GM23248 (cell line): ENCODE measurements around the gene ITGB2.

Source experiments
- EZH2 ChIP-seq: fragments of 200-600 bp; sonication (generic); IDR thresholded peaks from 2 replicates; pipeline ENCODE4 v1.6.1; 2018; ENCODE audit warnings: antibody characterized with exemption, mild to moderate bottlenecking; ENCODE audit not compliant: insufficient read depth, poor library complexity, severe bottlenecking
- EZH2phosphoT487 ChIP-seq: fragments of 200-600 bp; sonication (generic); IDR thresholded peaks from 2 replicates; pipeline ENCODE4 v1.6.1; 2018; ENCODE audit warnings: antibody characterized with exemption, moderate library complexity, mild to moderate bottlenecking, low read depth; ENCODE audit not compliant: insufficient read depth

- no peak for TF ChIP-seq EZH2
- no peak for TF ChIP-seq EZH2phosphoT487
Measured at GRCh38 chr21:44866780-44867179, 53.9 kb downstream of the ITGB2 start.
